Loucy (cell line): ENCODE measurements around the gene OR5H15.
"Not testable (repeated sequence)": the region's sequence is repeated elsewhere in the genome, so short reads cannot be mapped to it uniquely, and the experiment has no call there.

ENCODE experiments used
- H2AFZ ChIP-seq: fragments of 200-600 bp; sonication (generic); 2 replicates; pipeline ENCODE4 v1.6.0; 2016; ENCODE audit warnings: antibody characterized with exemption, mild to moderate bottlenecking, low read length, moderate library complexity
- H3F3A ChIP-seq: fragments of 200-600 bp; 2 replicates; pipeline ENCODE4 v1.6.0; 2016; ENCODE audit warnings: antibody characterized with exemption, low read depth, mild to moderate bottlenecking
- H3K27me3 ChIP-seq: fragments of 200-600 bp; sonication (generic); 2 replicates; pipeline ENCODE4 v1.6.1; 2014; ENCODE audit warnings: low read length, mild to moderate bottlenecking; ENCODE audit not compliant: insufficient read depth, poor library complexity, severe bottlenecking
- H3K36me3 ChIP-seq: fragments of 200-600 bp; sonication (generic); 2 replicates; pipeline ENCODE4 v1.6.1; 2016; ENCODE audit warnings: low read length; ENCODE audit not compliant: insufficient read depth
- H3K4me1 ChIP-seq: fragments of 200-600 bp; sonication (generic); 2 replicates; pipeline ENCODE4 v1.5.1; 2014; ENCODE audit warnings: low read length, mild to moderate bottlenecking; ENCODE audit not compliant: insufficient read depth, poor library complexity, severe bottlenecking
- H3K4me2 ChIP-seq: fragments of 200-600 bp; sonication (generic); 2 replicates; pipeline ENCODE4 v1.6.0; 2014; ENCODE audit warnings: antibody characterized with exemption, low read length, low read depth, mild to moderate bottlenecking; ENCODE audit not compliant: poor library complexity, severe bottlenecking
- H3K4me3 ChIP-seq: fragments of 200-600 bp; sonication (generic); 2 replicates; pipeline ENCODE4 v1.5.1; 2014; ENCODE audit warnings: low read length, mild to moderate bottlenecking, mixed read lengths; ENCODE audit not compliant: poor library complexity, severe bottlenecking
- H3K79me2 ChIP-seq: fragments of 200-600 bp; sonication (generic); 2 replicates; pipeline ENCODE4 v1.6.1; 2014; ENCODE audit warnings: low read length; ENCODE audit not compliant: insufficient read depth
- H3K9ac ChIP-seq: fragments of 200-600 bp; sonication (generic); 2 replicates; pipeline ENCODE4 v1.6.0; 2014; ENCODE audit warnings: mild to moderate bottlenecking, low read depth, low read length, moderate library complexity; ENCODE audit not compliant: poor library complexity, severe bottlenecking
- H3K9me2 ChIP-seq: fragments of 200-600 bp; sonication (generic); replicated peaks from 2 replicates; pipeline ENCODE4 v1.6.1; 2016; ENCODE audit warnings: low read depth, low read length, mixed read lengths
- H3K9me3 ChIP-seq: fragments of 200-600 bp; sonication (generic); 2 replicates; pipeline ENCODE4 v1.6.1; 2014; ENCODE audit warnings: mild to moderate bottlenecking, antibody characterized with exemption, low read length, low read depth; ENCODE audit not compliant: insufficient read depth
- H4K20me1 ChIP-seq: fragments of 200-600 bp; sonication (generic); 2 replicates; pipeline ENCODE4 v1.6.0; 2014; ENCODE audit warnings: antibody characterized with exemption, low read length, mild to moderate bottlenecking; ENCODE audit not compliant: insufficient read depth, poor library complexity, severe bottlenecking
- EZH2phosphoT487 ChIP-seq: fragments of 200-600 bp; IDR thresholded peaks from 2 replicates; pipeline ENCODE4 v1.6.1; 2018; ENCODE audit warnings: antibody characterized with exemption, mild to moderate bottlenecking, moderate library complexity, borderline replicate concordance
- TF ChIP-seq, protein P1 (sequence below): fragments of 200-600 bp; sonication (generic); conservative IDR thresholded peaks from 2 replicates; pipeline ENCODE4 v1.5.1; 2014; ENCODE audit warnings: mild to moderate bottlenecking, antibody characterized with exemption, low read length

OR5H15 gene

DNA sequence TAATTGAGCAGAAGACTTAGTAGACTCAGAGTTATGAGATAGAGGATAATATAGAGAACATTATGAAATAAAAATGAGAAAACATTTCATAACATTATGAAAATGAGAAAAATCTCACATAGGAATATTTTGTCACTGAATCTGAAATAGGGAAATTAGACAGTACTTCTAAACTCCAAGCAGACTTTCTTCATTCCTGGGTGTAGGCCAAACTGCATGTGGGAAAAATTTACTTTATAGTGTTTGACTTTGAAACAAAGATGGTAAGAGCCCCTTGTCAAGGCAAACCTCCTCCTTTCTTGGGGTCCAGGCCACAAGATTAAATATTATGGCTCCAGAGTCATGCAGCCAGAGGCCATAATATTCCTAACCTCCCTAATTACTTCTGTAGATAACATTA lies 26.0 kb upstream of the OR5H15 start:
- H3K9ac ChIP-seq: no peak overlapping the region
- H3K4me1 ChIP-seq: no peaks in the 10 kb centered on the region
- H3K9me3 ChIP-seq: no peaks in the 10 kb centered on the region
- H3K4me3 ChIP-seq: no peak overlapping the region
- no peaks in the 10 kb centered on the region for H3F3A ChIP-seq
- no peaks in the 10 kb centered on the region for H3K9me2 ChIP-seq
- no peaks in the 10 kb centered on the region for H3K79me2 ChIP-seq
- no peak overlapping the region for H2AFZ ChIP-seq
- no peaks in the 10 kb centered on the region for H4K20me1 ChIP-seq
- H3K4me2 ChIP-seq: no peak overlapping the region
- H3K36me3 ChIP-seq: no peaks in the 10 kb centered on the region
- TF ChIP-seq, protein P1, sequence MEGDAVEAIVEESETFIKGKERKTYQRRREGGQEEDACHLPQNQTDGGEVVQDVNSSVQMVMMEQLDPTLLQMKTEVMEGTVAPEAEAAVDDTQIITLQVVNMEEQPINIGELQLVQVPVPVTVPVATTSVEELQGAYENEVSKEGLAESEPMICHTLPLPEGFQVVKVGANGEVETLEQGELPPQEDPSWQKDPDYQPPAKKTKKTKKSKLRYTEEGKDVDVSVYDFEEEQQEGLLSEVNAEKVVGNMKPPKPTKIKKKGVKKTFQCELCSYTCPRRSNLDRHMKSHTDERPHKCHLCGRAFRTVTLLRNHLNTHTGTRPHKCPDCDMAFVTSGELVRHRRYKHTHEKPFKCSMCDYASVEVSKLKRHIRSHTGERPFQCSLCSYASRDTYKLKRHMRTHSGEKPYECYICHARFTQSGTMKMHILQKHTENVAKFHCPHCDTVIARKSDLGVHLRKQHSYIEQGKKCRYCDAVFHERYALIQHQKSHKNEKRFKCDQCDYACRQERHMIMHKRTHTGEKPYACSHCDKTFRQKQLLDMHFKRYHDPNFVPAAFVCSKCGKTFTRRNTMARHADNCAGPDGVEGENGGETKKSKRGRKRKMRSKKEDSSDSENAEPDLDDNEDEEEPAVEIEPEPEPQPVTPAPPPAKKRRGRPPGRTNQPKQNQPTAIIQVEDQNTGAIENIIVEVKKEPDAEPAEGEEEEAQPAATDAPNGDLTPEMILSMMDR: no peak
- no peak for TF ChIP-seq EZH2phosphoT487
- H3K27me3 ChIP-seq: no peaks in the 10 kb centered on the region

DNA sequence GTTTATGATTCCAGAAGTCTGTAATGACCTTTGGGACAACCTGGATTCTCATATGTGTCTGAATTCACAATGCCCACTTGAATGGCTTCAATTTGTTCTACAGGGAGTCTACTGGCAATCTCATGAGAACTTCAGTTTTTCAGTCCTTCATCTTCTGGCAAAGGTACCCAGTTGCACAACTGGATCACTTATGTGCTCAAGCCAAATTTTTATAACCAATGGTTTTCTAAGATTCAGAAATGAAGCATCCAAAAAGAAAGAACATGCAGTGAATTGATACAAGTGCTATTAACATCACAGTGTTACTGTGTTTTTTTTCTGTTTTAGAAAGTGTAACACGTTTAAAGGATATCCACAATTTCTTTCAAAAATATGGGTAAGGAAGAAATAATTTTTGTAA lies 19.3 kb upstream of the OR5H15 start, which contains the start of gene OR5H14:
OR5H14 (plus strand) TSS at position 301 of the 400 bp plus-strand sequence. CDS start 1,907 bp downstream, outside the sequence.
- Histone ChIP-seq H3K9me3 (no peaks in the 10 kb centered on the region), H3K27me3 (no peaks in the 10 kb centered on the region), H3K36me3 (no peaks in the 10 kb centered on the region), H3K4me1 (no peaks in the 10 kb centered on the region), H3K9me2 (no peaks in the 10 kb centered on the region), H4K20me1 (no peaks in the 10 kb centered on the region), H2AFZ (no peak within 1 kb of the TSS), H3K79me2 (no peaks in the 10 kb centered on the region), H3K4me2 (no peak within 1 kb of the TSS), H3F3A (no peaks in the 10 kb centered on the region), H3K9ac (no peak within 1 kb of the TSS), H3K4me3 (no peak within 1 kb of the TSS)
- no peak for TF ChIP-seq EZH2phosphoT487
- TF ChIP-seq, protein P1: no peak

DNA sequence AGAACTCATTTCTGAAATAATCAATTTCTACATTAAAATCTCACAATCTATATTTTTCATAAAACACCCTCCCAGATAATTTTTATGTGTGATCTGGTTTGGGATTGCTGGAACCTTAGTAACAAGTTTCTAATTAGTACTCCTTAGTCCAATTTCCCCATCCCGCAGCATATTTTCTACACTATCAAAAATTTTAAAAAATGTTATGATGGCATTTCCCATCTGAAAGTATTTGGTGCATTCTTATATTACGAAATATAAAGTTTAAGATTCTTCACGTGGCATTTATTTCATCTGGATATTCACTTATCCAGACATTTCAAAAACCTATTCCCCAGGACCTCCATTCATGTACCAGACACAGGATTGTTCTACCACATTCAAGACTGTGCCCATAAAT lies 17.7 kb upstream of the OR5H15 start:
- Histone ChIP-seq H3K27me3 (no peaks in the 10 kb centered on the region), H3K9me2 (no peaks in the 10 kb centered on the region), H3K9me3 (no peaks in the 10 kb centered on the region), H3K4me1 (no peaks in the 10 kb centered on the region), H4K20me1 (no peaks in the 10 kb centered on the region), H3K4me3 (no peak overlapping the region), H3K36me3 (no peaks in the 10 kb centered on the region), H3K79me2 (no peaks in the 10 kb centered on the region), H3K4me2 (no peak overlapping the region), H2AFZ (no peak overlapping the region), H3F3A (no peaks in the 10 kb centered on the region), H3K9ac (no peak overlapping the region)
- TF ChIP-seq EZH2phosphoT487: no peak
- TF ChIP-seq, protein P1: no peak

DNA sequence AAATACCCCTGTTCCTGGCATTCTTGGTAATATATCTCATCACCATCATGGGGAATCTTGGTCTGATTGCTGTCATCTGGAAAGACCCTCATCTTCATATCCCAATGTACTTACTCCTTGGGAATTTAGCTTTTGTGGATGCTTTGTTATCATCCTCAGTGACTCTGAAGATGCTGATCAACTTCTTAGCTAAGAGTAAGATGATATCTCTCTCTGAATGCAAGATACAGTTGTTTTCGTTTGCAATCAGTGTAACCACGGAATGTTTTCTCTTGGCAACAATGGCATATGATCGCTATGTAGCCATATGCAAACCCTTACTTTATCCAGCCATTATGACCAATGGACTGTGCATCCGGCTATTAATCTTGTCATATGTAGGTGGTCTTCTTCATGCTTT lies 17.0 kb upstream of the OR5H15 start:
- not testable (repeated sequence) for H3F3A ChIP-seq, H3K27me3 ChIP-seq, H3K4me3 ChIP-seq, H3K9me3 ChIP-seq, H3K4me2 ChIP-seq, H3K9me2 ChIP-seq, H3K36me3 ChIP-seq, H3K4me1 ChIP-seq, H4K20me1 ChIP-seq, H3K79me2 ChIP-seq, H2AFZ ChIP-seq, H3K9ac ChIP-seq
